ENCODE data around the gene MSI2.
"Not testable (repeated sequence)": the region's sequence is repeated elsewhere in the genome, so short reads cannot be mapped to it uniquely, and the experiment has no call there.

MSI2 gene

DNA sequence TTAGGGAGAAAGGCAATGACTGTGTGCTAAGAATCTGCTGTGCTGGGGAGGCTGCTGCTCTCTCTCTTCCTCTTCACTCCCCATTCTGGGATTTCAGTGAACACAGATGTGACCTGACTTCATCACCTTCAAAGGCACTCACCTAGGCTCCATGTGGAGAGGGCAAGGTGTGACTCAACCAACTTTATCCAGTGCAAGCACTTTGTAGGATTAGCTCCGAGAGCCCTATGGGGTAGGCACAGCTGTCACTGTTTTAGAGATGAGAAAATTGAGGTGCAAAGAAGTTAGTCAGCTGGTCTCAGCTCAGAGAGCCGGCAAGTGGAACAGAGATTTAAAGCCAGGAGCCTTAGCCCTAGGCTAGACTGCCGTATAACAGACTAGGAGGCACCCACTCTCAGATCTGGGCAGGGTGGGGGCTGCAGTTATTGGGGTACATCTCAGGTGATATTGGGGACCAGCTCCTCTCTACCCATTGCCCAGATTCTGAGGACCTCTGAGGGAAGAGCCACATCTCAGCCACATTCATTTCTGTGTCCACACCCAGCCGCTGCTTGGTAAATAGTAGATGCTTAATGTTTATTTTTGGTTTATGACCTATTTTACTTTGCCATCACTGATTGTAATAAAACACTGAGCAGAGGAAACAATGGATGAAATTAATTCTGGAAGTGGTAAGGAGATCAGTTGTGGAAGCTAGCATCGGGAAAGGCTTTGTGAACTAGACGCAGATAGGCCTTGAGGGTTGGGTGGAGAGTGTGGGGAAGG, 350.0 kb downstream of the MSI2 start:
- DNase-seq: no peak

DNA sequence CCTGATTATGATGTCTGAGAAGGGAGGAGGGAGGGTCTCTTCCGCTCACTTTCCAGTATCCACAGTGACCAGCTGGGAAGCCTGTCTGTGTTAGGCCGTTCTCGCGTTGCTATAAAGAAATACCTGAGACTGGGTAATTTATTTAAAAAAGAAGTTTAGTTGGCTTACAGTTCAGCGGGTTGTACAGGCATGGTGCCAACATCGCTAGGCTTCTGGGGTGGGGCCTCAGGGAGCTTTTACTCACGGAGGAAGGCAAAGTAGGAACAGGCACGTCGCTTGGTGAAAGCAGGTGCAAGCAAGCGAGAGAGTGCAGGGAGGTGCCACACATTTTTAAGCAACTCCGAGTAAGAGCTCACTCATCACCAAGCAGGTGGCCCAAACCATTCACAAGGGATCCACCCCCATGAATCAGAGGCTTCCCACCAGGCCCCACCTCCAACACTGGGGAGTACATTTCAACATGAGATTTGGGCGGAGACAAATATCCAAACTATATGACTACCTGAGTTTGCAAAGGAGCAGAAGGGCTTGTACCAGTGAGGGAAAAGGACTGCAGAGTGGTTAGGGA, 351.3 kb downstream of the MSI2 start:
- no peak for DNase-seq

DNA sequence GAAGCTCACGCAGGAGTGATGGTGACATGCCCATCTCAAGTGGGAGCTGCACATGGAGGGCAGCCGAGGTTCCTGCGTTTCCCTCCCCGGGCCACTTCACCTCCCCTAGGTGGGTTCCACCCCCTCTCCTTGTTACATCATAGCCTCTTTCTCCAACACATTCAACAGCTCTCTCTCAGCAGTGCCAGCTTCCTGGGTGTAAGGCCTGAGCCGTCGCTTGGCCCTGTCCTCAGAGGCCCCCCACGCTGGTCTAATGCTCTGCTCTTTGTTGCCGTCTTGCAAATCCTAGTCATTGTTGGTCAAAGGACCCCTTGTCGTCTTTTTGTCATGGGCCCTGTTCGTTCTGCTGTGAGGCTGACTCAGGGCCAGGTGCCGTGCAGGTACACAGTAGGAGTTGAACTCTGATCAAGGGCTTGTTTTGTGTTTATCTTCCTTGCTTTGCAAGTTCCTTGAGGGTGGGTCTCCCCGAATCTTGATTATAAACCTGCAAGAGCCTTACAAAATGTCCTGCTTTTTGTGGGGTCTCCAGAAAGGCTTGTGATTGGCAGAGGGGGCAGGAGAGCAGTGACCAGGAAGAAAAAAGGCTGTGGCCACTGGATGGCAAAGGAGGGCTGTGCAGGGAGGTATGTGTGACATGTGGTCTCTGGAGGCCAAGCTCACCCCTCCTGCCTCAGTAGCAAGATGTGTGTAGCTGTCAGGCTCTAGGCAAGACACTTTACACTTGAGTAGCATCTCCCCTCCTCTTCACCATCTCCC, 352.2 kb downstream of the MSI2 start:
- no peak for DNase-seq

DNA sequence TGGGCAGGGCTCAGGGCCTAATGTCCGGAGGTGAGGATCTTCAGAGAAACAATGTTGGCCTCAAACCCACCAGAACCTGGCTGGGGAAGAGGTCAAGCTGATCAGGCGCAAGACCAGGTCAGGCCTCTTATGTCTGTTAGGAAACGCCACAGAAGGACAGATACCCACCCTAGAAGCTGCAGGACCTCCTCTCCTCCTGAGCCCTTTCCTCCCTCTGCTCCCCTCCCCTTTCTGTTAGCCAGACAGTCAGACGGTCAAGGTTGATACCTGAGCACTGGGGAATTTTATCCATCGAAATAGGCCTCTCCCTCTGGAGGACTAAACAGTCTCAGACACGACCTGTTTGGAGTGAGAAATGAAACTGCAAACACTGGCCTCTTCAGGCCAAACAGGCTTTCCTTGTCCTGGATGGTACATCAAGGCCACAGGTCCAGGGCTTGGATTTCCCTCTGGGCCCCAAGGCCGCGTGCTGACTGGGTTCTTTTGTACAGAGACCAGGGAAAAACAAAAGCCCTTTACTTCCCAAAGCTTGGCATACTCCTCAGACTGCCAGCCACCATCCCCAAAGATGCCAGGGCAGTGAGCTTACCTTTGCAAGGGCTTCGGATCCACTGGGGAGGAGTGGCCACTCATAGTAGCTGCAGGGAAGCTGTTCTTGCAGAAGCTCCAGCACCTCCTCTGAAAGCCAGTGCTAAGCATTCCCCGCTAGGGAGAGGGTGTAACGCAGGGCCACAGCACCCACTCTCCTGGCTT, 353.0 kb downstream of the MSI2 start:
- peak in 9 of 56 donors; percentile 18 to 40 (median 26) for DNase-seq

DNA sequence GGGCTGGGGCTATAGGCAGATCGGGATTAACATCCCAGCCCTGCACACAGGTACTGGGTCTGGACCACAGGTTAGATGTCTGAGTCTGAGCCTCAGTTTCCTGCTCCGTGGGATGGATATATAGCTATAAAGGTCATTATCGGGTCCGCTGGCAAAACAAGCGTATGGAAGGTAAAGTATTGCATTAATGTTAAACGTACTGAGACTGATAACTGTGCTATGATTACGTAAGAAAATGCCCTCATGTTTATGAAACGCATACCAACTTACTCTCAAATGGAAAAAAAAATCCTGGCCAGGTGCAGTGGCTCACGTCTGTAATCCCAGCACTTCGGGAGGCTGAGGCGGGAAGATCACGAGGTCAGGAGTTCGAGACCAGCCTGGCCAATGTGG, 353.6 kb downstream of the MSI2 start:
- DNase-seq: no peak

DNA sequence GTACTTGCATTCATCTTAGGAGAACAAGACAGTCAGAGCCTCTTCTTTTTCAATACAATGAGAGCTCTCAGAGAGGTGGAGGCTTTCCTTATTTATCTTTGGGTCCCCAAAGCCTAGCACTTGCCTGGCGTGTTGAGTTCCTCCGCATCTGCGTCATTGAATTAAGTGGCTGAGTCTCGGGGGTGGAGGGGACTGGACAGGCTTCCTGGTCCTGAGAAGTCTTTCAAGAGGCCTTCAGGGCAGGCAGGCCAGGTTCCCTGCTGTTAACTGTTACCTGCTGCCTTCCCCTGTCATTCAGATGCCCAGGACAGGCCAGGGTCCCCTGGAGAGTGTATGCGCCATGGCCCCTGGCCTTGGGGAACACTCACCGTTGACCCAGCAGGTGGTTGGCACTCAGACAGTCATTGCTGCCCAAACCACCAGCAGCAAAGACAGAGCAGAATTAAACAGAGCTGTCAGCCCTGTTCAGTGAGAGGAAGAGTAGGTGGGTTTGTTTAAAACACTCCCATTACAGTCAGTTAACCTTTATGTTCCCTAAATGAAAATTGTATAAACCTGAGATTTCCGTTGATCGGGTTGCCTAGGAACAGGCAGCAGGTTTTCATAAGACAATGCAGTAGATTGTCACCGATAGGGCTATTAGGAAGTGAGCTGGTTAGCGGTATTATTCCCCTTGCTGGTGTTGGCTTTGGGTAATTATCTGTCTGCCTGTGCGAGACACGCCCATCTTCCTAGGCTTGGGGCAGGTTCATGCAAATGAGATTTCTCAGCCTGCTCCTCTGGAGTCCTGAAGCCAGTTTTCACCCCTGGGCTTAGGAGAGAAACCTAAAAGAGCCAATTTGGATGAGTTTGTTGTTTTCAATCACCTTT, 356.1 kb downstream of the MSI2 start:
- no peak for DNase-seq

DNA sequence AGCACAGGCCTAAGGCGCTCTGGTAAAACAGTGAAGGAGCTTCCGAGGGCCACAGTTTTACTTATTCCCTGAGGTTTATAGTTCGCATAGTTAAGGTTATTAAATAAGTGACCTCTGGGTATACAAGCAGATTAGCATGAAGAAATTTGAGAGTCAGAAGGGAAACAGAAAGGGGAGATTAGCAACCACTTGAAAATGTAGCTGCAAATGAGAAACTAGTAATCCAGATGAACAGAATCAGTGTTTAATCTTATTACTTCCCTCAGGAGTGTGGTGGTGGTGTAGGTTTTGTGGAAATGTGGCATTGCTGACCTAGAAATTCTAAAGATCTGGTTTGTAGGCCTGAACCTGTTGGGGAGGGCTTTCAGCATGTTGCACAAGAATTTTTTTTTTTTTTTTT, 358.4 kb downstream of the MSI2 start:
- no peak for DNase-seq

DNA sequence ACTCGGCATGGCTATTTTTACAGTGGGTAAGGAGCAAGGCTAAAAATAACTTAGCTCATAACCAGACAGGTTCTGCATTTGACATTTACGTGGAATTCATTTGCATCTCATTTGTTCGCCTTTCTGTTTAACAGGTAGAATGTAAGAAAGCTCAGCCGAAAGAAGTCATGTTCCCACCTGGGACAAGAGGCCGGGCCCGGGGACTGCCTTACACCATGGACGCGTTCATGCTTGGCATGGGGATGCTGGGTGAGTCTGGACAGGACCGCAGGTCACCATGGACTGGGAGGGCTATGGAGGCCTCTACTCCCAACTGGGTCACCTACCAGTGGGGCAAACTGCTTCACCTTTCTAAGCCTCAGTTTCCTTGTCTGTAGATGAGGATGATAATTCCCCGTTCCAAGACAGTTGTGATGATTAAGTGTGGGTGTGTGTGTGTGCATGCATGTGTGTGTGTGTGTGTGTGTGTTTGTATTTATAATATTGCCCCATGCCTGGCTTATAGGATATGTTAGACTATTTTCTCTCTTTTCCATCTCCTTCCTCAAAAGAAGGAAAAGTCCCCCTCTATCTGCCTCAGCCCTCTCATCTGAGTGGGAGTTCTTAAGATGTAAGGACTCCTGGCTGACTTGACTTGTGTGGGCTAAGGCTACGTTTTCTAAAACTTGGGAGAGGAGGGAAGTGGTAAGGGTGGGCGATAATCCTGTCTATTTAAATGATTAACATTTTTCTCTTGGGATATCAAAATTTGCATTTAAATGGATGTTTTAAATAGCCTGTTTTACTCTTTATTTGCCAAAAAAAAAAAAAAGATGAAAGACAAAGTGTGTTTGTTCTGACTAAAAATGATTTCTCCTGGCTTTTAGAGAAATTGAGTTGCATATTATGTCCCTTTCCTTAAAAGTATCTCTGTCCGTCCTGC, 359.8 kb downstream of the MSI2 start:
- no peak for DNase-seq

DNA sequence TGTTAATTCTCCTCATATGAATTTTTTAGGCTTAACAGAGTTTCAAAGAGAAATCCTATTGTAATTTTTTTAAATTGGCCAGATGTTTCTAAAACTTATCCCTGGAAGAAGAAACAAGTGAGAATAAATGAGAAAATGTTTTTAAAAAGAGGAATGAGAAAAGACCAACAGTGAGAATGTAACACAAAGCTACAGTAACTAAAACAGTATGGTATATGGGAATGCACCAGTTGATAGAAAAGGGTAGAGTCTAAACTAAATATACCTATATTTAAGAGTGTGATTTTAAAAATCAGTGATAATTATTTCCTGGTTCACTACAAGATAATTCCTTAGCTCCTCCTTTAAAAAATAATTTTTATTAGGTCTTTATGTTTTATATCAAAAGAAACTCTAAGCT, 360.9 kb downstream of the MSI2 start:
- DNase-seq: no peak

DNA sequence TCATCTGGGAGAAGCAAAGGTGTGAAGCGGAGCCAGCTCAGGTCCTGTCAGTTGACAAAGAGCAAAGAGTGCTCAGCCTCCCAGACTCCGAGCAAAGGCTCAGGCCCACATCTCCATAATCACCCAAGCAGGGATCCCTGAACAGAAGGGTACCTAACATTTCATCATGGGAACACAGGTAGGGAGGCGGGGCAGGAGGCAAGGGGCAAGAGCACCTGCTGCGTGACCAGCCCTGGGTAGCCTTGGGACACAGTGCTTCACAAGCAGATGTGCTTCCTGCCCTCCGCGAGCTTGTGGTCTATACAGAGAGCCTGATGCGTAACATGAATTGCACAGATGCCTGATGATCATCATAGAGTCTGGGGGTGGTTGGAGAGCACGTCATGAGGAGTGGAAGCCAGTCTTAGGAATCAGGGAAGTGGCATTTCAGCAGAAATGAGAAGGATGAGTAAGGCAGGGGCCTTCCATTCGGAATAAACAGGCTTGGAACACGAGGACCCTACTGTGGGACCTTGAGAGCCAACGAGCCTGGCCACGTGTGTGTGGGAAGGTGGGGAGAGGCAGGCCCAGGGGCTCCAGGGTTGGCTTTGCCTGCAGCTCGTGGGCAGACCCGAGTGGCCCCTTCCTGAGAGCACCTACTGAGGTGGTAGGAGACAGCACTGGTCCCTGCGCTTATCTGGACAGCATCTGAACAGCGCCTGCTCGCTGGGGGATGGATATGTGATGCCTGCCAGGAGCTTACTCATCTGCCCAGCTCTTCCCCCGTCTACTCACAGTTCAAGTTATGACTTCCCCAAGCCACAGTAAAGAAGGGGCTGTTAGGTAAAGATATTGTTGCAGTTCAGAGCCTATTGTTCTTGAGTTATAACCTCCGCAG, 363.0 kb downstream of the MSI2 start:
- no peak for DNase-seq

DNA sequence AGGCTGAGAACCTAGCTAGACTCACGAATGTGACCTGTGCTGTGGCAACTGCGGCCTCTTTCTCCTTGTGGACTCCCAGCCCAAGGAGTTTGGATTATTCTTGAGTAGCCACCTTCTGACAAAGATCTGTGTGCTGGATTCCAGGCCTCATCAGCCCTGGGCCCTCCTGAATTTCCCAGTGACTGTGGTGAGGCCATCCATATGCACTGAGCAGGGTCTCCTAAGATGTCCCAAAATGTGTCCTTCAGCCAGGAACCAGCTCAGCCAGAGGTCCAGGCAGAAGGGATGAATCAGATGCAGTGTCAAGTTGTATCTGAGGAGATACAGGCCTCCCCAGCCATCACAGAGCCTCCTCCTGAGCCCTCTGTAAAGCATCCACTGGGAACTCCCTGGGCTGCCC, 364.3 kb downstream of the MSI2 start:
- DNase-seq: no peak

DNA sequence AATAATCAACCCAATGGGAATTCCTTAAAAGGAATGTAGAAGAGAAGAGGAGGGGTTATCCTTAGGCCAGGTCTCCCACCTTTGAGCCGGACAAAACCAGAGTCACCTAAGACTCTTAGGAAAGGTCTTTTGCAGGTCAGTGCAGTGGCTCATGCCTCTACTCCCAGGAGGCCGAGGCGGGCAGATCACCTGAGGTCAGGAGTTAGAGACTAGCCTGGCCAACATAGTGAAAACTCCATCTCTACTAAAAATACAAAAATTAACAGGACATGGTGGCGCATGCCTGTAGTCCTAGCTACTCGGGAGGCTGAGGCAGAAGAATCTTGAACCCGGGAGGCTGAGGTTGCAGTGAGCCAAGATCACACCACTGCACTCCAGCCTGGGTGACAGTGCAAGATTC, 365.5 kb downstream of the MSI2 start:
- not testable (repeated sequence) for DNase-seq

DNA sequence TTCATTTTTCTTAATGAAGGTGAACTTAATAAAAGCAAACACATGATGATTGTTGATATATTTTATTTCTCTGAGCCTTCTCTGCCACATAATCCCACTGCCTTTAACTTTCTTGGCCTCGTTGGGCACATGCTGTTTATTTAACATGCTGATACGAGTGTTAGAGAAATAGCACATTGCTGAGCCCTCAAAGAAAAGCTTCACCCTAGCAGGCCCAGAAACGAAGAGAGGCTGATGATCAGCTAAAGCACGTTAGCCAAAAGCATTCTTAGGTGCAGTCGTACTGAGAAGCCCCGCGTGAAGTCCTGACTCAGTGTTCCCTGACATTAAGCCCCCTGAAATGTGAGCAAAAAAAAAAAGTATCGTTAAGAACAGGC, 366.0 kb downstream of the MSI2 start:
- DNase-seq: no peak

DNA sequence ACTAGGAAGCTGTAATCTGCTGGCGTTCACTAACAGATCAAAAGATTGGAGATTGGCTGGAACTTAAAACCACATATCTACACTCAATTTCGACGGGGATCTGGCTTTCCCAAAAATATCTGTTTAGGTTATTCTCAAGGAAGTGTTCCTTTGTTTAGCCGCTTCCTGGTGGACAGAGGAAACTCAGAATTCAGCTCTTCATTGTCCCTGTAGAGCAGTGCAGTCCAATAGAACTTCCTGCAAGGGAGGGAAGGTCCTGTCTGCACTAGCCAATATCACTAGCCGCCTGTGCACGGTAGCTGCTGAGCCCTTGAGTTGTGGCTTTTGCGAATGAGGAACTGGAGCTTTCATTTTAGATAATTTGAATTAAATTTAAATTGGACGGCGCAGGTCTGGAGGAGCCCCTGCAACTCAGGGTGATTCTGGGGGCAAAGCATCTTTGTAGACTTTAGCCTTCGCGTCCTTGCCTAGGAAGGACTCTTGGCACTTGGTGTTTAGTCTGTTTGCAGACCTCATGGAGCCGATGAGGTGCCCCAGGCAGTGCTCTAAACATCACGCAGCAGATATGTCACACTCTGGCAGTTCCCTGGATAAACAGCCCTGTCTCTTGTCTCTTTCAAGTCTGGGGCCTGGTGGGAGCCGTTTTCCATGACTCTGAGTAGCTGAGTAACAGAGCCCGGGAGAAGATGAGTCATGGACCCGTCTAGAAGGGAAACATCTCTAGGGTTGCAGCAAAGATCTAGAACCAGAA, 366.5 kb downstream of the MSI2 start:
- DNase-seq: no peak

DNA sequence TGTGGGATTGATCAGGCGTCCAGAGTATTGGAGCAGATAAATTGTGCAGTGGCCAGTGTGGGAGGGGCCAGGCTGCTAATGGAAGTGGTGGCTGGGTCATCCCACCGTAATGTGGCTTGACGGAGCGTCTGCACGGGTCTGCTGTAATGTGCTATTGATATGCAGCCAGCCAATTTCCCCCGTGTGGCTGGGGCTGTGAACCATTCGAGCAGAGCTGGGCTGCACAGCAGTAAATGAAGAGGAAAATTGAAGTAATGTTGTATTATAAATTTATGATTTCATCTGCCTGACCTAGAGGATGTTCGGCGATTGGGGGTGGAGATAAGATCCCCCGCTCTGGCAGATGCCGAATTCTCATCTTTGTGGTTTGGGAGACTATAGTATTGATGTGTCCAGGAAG, 367.3 kb downstream of the MSI2 start:
- DNase-seq: no peak

DNA sequence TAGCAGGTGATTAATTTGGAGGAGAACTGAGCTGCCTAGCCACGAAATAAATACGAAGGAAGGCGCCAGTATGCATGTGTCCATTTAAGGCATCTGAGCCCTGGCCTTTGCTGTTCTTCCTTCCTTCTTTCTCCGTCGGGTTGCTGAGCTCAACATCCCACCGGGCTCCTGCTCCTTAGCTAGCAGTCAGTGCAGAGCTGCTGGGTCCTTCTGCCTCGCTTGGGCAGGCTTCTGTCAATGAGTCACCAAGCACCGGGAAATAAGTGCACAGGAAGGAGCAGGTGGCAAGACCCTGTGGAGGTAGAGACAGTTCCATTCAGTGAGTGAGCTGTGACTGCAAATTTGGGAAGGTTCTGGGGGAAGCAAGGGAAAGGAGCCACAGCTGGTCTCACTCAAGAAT, 368.1 kb downstream of the MSI2 start:
- DNase-seq: no peak

DNA sequence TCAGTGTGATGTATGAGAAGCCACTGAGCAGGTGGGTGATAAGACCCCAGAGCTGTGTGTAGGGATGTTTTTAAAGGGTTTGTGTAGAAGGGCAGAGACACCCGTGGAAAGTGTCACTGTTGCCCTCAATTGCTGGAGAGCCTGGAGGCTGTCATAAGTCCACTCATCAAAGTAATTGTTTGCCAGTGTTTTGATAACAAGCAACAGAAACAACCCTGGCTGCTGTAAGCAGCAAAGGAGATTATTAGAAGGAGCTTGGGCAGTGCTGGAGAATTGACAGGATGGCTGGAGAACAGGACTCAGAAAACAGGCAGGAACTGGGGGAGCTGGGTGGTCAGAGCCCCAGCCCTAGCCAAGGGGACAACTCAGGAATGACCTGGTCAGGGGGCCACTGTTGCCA, 369.2 kb downstream of the MSI2 start:
- no peak for DNase-seq

DNA sequence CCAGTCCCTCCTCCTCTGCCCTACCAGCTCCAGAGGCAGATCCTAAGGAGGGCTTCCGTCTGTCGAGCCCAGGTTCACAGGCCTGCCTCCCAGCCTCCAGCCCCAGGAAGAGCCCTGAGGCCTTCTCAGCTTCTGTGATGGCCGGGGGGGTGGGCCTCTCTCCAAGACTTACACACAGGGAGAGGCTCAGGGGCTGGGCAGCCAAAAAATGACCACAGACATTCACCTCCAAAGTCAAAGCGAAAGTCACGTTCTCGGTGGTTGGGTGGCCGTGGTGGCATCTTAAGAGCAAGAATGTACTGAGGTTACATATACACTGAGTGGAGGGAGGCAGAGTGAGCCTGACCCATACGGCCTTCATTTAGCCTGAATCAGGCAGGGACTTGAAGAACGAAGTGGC, 369.6 kb downstream of the MSI2 start:
- DNase-seq: no peak

Measured in amygdala (tissue), 56 donors.